ENCODE results near the gene LRRC26. TPM values are rescaled to one million over a fixed set of nuclear protein-coding genes. Genes with fewer than 3 reads are reported as not detected.

Gene LRRC26
- total RNA-seq, 2 donors from 2014 or later, result 1.3 TPM; not detected in 1

DNA sequence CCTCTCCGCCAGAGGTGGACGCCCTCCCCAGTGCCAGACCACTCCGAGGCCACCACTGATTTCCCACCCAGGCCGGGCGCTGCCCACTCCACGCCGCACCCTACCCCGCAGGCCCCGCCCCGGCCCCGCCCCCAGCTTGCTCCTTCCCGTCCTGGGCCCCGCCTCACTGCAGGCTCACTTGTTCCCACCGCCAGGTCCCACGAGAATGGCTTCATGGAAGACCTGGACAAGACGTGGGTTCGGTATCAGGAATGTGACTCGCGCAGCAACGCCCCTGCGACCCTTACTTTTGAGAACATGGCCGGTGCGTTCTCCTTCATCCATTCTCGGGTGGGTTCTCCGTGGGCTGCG, 6.5 kb downstream of the LRRC26 start:
- Histone ChIP-seq H3K9me3 (no peaks in the 10 kb centered on the region), H3K4me1 (peaks cover 35% of the 10 kb centered on the region), H3K36me3 (replicated peaks in 1 of 2; ENCODE audit: insufficient read depth in 1 of 2, low read depth in 2 of 2) (no peaks in the 10 kb centered on the region), H3K27me3 (peaks cover 0 to 33% of the 10 kb centered on the region in 2 donors), H3K27ac (no peak overlapping the region), H3K4me3 (no peak overlapping the region)
- intact Hi-C loops (cut with DNase I), result no loop called here
- peak; percentile 3 for ATAC-seq
- WGBS, 2 donors, result 24 to 37% methylated on average over 23 to 26 of the region's 26 CpGs
- no peak for TF ChIP-seq POLR2A (IDR thresholded peaks at IDR 0.05)
- TF ChIP-seq, protein P1, sequence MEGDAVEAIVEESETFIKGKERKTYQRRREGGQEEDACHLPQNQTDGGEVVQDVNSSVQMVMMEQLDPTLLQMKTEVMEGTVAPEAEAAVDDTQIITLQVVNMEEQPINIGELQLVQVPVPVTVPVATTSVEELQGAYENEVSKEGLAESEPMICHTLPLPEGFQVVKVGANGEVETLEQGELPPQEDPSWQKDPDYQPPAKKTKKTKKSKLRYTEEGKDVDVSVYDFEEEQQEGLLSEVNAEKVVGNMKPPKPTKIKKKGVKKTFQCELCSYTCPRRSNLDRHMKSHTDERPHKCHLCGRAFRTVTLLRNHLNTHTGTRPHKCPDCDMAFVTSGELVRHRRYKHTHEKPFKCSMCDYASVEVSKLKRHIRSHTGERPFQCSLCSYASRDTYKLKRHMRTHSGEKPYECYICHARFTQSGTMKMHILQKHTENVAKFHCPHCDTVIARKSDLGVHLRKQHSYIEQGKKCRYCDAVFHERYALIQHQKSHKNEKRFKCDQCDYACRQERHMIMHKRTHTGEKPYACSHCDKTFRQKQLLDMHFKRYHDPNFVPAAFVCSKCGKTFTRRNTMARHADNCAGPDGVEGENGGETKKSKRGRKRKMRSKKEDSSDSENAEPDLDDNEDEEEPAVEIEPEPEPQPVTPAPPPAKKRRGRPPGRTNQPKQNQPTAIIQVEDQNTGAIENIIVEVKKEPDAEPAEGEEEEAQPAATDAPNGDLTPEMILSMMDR (IDR thresholded peaks at IDR 0.05), result no peak
- no peak for DNase-seq

DNA sequence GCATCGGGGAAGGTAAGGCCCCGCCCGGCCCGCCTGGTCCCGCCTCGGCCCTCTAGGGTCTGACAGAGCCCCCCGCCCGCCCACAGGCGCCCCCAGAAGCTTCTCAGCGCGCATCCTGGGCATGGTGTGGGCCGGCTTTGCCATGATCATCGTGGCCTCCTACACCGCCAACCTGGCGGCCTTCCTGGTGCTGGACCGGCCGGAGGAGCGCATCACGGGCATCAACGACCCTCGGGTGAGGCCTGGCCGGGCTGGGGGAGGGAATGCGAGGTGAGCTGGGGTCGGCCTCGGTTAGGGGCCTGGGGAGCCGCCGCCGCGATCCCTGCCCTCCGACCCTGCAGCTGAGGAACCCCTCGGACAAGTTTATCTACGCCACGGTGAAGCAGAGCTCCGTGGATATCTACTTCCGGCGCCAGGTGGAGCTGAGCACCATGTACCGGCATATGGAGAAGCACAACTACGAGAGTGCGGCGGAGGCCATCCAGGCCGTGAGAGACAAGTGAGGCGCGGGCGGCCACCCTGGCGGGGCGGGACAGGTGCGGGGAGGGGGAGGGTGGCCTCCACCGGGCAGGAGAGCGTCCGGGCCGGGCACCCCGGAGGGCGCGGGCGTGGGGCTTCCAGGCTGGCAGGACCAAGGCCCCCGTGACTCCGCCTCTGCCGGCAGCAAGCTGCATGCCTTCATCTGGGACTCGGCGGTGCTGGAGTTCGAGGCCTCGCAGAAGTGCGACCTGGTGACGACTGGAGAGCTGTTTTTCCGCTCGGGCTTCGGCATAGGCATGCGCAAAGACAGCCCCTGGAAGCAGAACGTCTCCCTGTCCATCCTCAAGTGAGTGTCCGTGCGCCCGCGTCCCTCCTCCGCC, 7.1 kb downstream of the LRRC26 start:
- H3K36me3 ChIP-seq (replicated peaks in 1 of 2; ENCODE audit: insufficient read depth in 1 of 2, low read depth in 2 of 2), result no peaks in the 10 kb centered on the region
- ATAC-seq, result peak; percentile 73
- H3K27me3 ChIP-seq, result peaks cover 0 to 33% of the 10 kb centered on the region in 2 donors
- peaks cover 29% of the 10 kb centered on the region for H3K4me1 ChIP-seq
- H3K9me3 ChIP-seq, result no peaks in the 10 kb centered on the region
- no peak overlapping the region for H3K4me3 ChIP-seq
- peak; percentile 60 to 73 (median 68) for DNase-seq
- no peak overlapping the region for H3K27ac ChIP-seq
- TF ChIP-seq, protein P1 (IDR thresholded peaks at IDR 0.05), result peak in 6 of 7 experiments; percentile 7 to 46 (median 38)
- no peak for TF ChIP-seq POLR2A (IDR thresholded peaks at IDR 0.05)
- 8 to 17% methylated on average over 18 to 74 of the region's 74 CpGs for WGBS, 2 donors
- intact Hi-C loops (cut with DNase I), result no loop called here

GRCh38 chr9:137161558-137162486, 8.0 kb downstream of the LRRC26 start:
- H3K36me3 ChIP-seq (replicated peaks in 1 of 2; ENCODE audit: insufficient read depth in 1 of 2, low read depth in 2 of 2), result no peaks in the 10 kb centered on the region
- no peak for ATAC-seq
- DNase-seq, result no peak
- intact Hi-C loops (cut with DNase I), result no loop called here
- H3K27me3 ChIP-seq, result peaks cover 0 to 33% of the 10 kb centered on the region in 2 donors
- TF ChIP-seq, protein P1 (IDR thresholded peaks at IDR 0.05), result no peak
- TF ChIP-seq POLR2A (IDR thresholded peaks at IDR 0.05), result no peak
- no peak overlapping the region for H3K4me3 ChIP-seq
- H3K9me3 ChIP-seq, result no peaks in the 10 kb centered on the region
- no peak overlapping the region for H3K27ac ChIP-seq
- 3% methylated on average over 14 to 57 of the region's 71 CpGs for WGBS, 2 donors
- peaks cover 22% of the 10 kb centered on the region for H3K4me1 ChIP-seq

GRCh38 chr9:137160716-137161557, 8.9 kb downstream of the LRRC26 start:
- H3K4me3 ChIP-seq, result no peak overlapping the region

More at GRCh38 chr9:137160716-137161557, 8.9 kb downstream of the LRRC26 start:
- H3K27me3 ChIP-seq, result peaks cover 0 to 33% of the 10 kb centered on the region in 2 donors
- H3K4me1 ChIP-seq, result peaks cover 28% of the 10 kb centered on the region
- ATAC-seq (no peak), DNase-seq (no peak)
- no peaks in the 10 kb centered on the region for H3K9me3 ChIP-seq
- no peak for TF ChIP-seq POLR2A (IDR thresholded peaks at IDR 0.05)
- TF ChIP-seq, protein P1 (IDR thresholded peaks at IDR 0.05), result no peak
- WGBS, 2 donors, result 23 to 26% methylated on average over 26 to 32 of the region's 56 CpGs
- intact Hi-C loops (cut with DNase I), result no loop called here
- no peaks in the 10 kb centered on the region for H3K36me3 ChIP-seq (replicated peaks in 1 of 2; ENCODE audit: insufficient read depth in 1 of 2, low read depth in 2 of 2)
- H3K27ac ChIP-seq, result no peak overlapping the region
